AG10803 (cell line): ENCODE data around the gene AGA.

Experiments
- DNase-seq: peaks from one replicate; pipeline ENCODE4 v3.0.0; 2010; ENCODE audit warnings: low read depth
- H3K4me3 ChIP-seq: 2 replicates; pipeline ENCODE4 v1.5.1; 2011; ENCODE audit warnings: mild to moderate bottlenecking, low read length, control low read depth
- CTCF ChIP-seq: conservative IDR thresholded peaks from 2 replicates; pipeline ENCODE4 v1.5.1; 2011; ENCODE audit warnings: mild to moderate bottlenecking, low read length, control low read depth, inconsistent platforms

AGA gene

DNA sequence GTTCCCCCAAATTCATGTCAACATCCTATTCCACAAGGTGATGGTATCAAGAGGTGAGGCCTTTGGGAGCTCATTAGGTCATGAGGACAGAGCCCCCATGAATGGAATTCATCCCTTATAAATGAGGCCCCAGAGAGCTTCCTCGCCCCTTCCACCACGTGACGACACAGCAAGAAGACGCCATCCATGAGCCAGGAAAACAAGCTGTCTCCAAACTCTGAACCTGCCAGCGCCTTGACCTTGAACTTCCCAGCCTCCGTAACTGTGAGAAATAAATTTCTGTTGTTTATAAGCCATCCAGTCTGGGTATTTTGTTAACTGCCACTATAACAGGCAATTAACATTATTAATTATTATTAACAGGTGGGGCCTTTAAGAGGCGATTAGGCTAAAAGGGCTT, 5.8 kb downstream of the AGA start:
- no peak overlapping the region for H3K4me3 ChIP-seq
- no peak for DNase-seq
- TF ChIP-seq CTCF = no peak

DNA sequence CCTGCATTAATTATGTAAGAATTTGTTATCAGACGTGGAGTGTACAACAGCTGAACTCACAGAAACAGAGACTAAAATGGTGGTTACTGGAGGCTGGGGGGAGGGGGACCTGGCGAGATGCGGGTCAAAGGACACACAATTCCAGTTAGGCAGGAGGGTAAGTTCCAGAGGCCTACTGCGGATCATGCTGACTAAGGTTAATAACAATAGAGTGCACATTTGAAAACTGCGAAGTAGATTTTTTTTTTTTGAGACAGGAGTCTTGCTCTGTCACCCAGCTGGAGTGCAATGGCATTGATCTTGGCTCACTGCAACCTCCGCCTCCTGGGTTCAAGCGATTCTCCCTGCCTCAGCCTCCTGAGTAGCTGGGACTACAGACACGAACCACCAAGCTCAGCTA, 7.6 kb downstream of the AGA start:
- DNase-seq = no peak
- TF ChIP-seq CTCF = no peak

DNA sequence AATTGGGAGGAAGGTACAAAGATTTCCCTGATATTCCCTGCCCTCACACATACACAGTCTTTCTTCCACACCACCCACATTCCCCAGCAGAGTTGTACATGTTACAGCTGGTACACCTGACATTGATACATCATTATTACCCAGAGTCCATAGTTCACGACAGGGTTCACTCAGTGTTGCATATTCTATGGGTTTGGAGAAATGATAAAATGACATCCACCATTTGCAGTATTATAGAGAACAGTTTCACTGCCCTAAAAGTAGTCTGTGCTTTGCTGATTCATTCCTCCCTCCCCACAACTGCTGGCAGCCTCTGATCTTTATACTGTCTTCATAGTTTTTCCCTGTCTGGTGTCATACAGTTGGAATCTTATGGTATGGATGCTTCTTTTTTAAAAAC, 15.0 kb downstream of the AGA start:
- H3K4me3 ChIP-seq = no peak overlapping the region
- no peak for DNase-seq
- TF ChIP-seq CTCF = no peak

More for the DNA sequence above, 7.6 kb downstream of the AGA start:
- H3K4me3 ChIP-seq = no peak overlapping the region

DNA sequence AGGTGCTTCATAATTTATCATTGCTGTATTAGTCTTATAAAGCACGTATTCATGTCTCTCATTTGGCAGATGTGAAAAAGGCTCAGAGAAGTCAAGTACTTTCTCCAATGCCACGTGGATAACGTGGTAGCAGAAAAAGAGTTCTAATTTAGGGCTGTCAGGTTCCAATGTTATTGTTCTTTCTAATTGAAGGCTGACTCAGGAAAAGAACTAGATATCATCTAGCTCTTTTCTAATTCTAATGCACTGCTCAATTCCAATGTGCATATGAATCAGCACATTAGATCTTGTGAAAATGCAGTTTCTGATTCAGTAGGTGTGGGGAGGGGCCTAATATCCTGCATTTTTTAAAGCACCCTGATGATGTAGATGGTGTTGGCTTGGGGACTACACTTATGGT, 22.8 kb downstream of the AGA start:
- no peak for TF ChIP-seq CTCF
- no peak for DNase-seq
- H3K4me3 ChIP-seq = no peak overlapping the region

DNA sequence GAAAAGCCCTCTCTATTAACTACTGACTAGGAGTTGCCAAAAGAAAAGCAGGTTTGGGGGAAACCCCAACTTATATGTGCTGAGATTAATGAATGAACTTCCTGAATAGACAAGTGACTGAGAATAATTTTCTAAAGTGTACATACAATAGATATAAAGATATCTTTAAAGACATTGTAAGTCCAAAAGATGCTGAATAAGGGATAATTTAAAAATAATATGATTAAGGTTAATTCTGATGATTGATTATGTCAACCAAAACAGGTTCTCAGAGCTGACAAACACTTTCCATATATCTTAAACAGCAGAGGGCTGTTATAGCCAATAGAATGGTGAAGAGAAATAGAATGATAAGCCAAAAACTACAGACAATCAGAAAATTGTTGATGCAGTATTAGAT, 28.6 kb downstream of the AGA start:
- no peak for DNase-seq
- TF ChIP-seq CTCF = no peak

DNA sequence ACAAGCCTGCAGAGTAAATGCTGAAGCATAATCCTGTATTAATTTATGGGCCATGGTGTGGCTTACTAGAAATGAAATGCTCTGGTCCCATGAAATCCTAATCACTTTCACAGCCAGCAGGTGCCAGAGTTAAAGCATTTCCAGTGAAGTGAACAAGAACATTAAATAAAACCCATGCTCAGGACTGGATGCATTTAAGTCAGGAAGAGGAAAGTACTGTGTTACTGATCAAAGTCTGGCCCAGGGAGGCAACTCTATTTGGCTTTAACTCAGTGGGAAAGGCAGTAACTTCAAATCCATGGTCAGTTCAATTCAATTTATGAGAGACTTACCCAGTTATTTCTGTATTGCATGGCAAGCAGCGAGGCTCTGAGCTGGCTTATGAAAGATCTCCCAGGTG, 29.2 kb downstream of the AGA start:
- H3K4me3 ChIP-seq = no peak overlapping the region
- no peak for DNase-seq
- no peak for TF ChIP-seq CTCF

More for the DNA sequence above, 28.6 kb downstream of the AGA start:
- no peak overlapping the region for H3K4me3 ChIP-seq

DNA sequence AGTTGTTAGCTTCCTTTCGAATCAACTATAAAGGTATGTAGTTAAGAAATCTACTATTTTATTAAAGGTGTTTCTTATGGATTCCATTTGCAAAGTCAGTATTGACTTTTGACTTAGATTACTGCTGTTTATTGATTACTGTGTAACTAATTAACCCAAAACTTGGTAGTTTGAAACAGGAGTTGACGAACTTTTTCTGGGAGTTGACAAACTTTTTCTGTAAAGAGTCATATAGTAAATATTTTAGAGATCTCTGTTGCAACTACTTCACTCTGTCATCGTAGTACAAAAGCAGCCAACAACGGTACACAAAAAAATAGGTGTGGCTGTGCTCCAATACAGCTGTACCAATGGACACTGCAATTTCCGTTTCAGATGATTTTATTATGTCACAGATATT, 30.2 kb downstream of the AGA start:
- TF ChIP-seq CTCF = no peak
- no peak for DNase-seq
- no peak overlapping the region for H3K4me3 ChIP-seq
